Transverse colon (tissue), 4 donors: Measurements from ENCODE around the gene NAV3. TPM values are rescaled to one million over a fixed set of nuclear protein-coding genes. Genes with fewer than 3 reads are reported as not detected.

Experiments
- DNase-seq: peaks from one replicate; pipeline ENCODE4 v3.0.0-alpha.2; 2019
- H3K27ac ChIP-seq, 4 donors: fragments of 200-600 bp; sonication (generic); 2 replicates each; pipeline ENCODE4 v1.5.1; 2016 to 2018; ENCODE audit warnings: inconsistent platforms in 4 of 4
- H3K27me3 ChIP-seq: fragments of 200-600 bp; sonication (generic); 2 replicates; pipeline ENCODE4 v1.5.1; 2017; ENCODE audit warnings: inconsistent platforms
- H3K36me3 ChIP-seq, 4 donors: fragments of 200-600 bp; sonication (generic); 2 replicates each; pipeline ENCODE4 v1.5.1; 2017 to 2019; ENCODE audit warnings: inconsistent platforms in 4 of 4
- H3K4me1 ChIP-seq, 4 donors: fragments of 200-600 bp; sonication (generic); 2 replicates each; pipeline ENCODE4 v1.5.1; 2017 to 2020; ENCODE audit warnings: inconsistent platforms in 4 of 4
- H3K4me3 ChIP-seq, 4 donors: fragments of 200-600 bp; sonication (generic); 1 replicate in 1 of 4; 2 replicates in 3 of 4; pipeline versions ENCODE4 v1.5.1 to v1.6.1; 2017 to 2019; ENCODE audit warnings: inconsistent platforms in 4 of 4
- H3K9me3 ChIP-seq, 2 donors: fragments of 200-600 bp; sonication (generic); 2 replicates each; pipeline ENCODE4 v1.5.1; 2017 to 2019; ENCODE audit warnings: inconsistent platforms in 2 of 2
- EP300 ChIP-seq: sonication (generic); formaldehyde crosslinking; IDR thresholded peaks from one replicate; pipeline ENCODE4 v1.6.1; 2017; ENCODE audit warnings: antibody characterized with exemption, low read depth
- POLR2A ChIP-seq: fragments of 450-650 bp; IDR thresholded peaks from one replicate; pipeline ENCODE4 v1.6.1; 2016; ENCODE audit warnings: antibody characterized with exemption, mild to moderate bottlenecking, moderate library complexity
- POLR2AphosphoS5 ChIP-seq, 3 donors: sonication (generic); formaldehyde crosslinking; IDR thresholded peaks; one replicate each; pipeline ENCODE4 v1.6.1; 2016; ENCODE audit warnings: antibody characterized with exemption in 3 of 3
- WGBS, 2 donors: methylation state at CpG; one replicate each; pipeline ENCODE4 v1.1.5; 2018; ENCODE audit warnings: low coverage in 1 of 2; 5-methylcytosine and 5-hydroxymethylcytosine counted together
- in situ Hi-C, 4 donors: fragments of 200-750 bp; cut with MboI; loops; one replicate each; pipeline versions ENCODE4 v1.15.0 to v1.15.1; 2017; ENCODE audit warnings: low sequenced_read_pairs in 3 of 4, low pct_ligation_motif_present in 1 of 4, low pct_unique_long_range_greater_than_20kb in 1 of 4
- intact Hi-C: fragments of 100-400 bp; cut with DNase I; formaldehyde crosslinking; loops from one replicate; pipeline ENCODE4 v1.15.1; 2023; ENCODE audit warnings: low total_unique reads
- total RNA-seq, 4 donors: library from RNA; depleted of rRNA; stranded (reverse); fragments of >200 nt; gene quantifications; one replicate each; pipeline ENCODE4 v1.1.0, GENCODE V29; 2016
- TF ChIP-seq, protein P1 (sequence below), 5 experiments: fragments of 200-600 bp in 3 of 5; fragments of 450-650 bp in 2 of 5; sonication (generic) in 3 of 5; IDR thresholded peaks; 1 replicate in 2 of 5; 2 replicates in 3 of 5; pipeline ENCODE4 v1.5.1; 2016 to 2017; ENCODE audit warnings: antibody characterized with exemption in 5 of 5, inconsistent platforms in 3 of 5, mild to moderate bottlenecking in 2 of 5, moderate library complexity in 1 of 5

Gene NAV3
- total RNA-seq, 4 donors from 2014 or later = 1.1 to 10.6 (median 3.6) TPM

DNA sequence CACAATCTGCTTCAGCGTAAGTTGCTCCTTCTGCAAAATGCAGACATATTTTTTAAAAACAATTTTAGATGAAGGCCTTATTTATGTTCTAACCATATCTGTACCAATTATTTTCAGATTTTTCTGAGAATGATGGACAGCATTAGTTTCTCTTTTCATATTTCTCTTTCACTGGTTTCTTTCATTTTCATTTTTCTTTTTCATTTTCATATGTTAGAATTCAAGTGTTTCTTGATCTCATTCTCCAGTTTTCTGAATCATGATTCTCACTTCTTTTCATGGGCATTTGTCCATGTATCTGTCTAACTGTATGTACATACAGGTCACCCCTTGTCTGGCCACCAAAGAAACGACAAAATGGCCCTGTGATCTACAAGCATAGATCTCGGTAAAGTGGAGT is 346.6 kb downstream of the NAV3 start:
- Histone ChIP-seq H3K27me3 (no peaks in the 10 kb centered on the region), H3K27ac (no peak overlapping the region), H3K4me1 (no peaks in the 10 kb centered on the region), H3K9me3 (no peaks in the 10 kb centered on the region), H3K36me3 (no peaks in the 10 kb centered on the region), H3K4me3 (no peak overlapping the region)
- in situ Hi-C loops (no loop called here), intact Hi-C loops (no loop called here)
- 88 to 90% methylated on average over 3 of the region's 3 CpGs for WGBS, 2 donors
- TF ChIP-seq, protein P1, sequence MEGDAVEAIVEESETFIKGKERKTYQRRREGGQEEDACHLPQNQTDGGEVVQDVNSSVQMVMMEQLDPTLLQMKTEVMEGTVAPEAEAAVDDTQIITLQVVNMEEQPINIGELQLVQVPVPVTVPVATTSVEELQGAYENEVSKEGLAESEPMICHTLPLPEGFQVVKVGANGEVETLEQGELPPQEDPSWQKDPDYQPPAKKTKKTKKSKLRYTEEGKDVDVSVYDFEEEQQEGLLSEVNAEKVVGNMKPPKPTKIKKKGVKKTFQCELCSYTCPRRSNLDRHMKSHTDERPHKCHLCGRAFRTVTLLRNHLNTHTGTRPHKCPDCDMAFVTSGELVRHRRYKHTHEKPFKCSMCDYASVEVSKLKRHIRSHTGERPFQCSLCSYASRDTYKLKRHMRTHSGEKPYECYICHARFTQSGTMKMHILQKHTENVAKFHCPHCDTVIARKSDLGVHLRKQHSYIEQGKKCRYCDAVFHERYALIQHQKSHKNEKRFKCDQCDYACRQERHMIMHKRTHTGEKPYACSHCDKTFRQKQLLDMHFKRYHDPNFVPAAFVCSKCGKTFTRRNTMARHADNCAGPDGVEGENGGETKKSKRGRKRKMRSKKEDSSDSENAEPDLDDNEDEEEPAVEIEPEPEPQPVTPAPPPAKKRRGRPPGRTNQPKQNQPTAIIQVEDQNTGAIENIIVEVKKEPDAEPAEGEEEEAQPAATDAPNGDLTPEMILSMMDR (IDR thresholded peaks at IDR 0.05) = no peak
- TF ChIP-seq EP300 = no peak
- TF ChIP-seq POLR2AphosphoS5 (IDR thresholded peaks at IDR 0.05) = no peak
- TF ChIP-seq POLR2A = no peak
- DNase-seq = no peak

DNA sequence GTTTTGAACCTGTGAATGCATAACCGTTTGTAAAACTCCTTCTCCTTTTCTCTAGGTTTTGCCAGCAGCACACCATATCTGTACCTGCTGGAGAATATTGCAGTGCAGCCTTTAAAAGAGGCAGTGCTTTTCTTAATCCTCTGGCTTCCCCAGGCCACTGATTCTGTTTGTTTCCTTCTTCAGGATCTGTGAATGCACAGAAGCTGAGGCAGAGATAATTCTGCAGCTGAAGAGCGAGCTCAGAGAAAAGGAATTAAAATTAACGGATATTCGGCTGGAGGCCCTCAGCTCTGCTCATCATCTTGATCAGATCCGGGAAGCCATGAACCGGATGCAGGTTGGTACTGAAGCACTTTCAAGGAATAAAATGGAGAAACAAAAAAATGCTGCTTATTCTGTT is 348.7 kb downstream of the NAV3 start:
- 79 to 80% methylated on average over 6 of the region's 6 CpGs for WGBS, 2 donors
- in situ Hi-C loops = no loop called here
- intact Hi-C loops = no loop called here
- H3K9me3 ChIP-seq = no peaks in the 10 kb centered on the region
- H3K4me3 ChIP-seq = no peak overlapping the region
- no peak overlapping the region for H3K27ac ChIP-seq
- DNase-seq = no peak
- TF ChIP-seq, protein P1 (IDR thresholded peaks at IDR 0.05) = no peak
- TF ChIP-seq EP300 (no peak), POLR2AphosphoS5 (IDR thresholded peaks at IDR 0.05) (no peak), POLR2A (no peak)
- no peaks in the 10 kb centered on the region for H3K27me3 ChIP-seq
- no peaks in the 10 kb centered on the region for H3K36me3 ChIP-seq
- H3K4me1 ChIP-seq = no peaks in the 10 kb centered on the region

DNA sequence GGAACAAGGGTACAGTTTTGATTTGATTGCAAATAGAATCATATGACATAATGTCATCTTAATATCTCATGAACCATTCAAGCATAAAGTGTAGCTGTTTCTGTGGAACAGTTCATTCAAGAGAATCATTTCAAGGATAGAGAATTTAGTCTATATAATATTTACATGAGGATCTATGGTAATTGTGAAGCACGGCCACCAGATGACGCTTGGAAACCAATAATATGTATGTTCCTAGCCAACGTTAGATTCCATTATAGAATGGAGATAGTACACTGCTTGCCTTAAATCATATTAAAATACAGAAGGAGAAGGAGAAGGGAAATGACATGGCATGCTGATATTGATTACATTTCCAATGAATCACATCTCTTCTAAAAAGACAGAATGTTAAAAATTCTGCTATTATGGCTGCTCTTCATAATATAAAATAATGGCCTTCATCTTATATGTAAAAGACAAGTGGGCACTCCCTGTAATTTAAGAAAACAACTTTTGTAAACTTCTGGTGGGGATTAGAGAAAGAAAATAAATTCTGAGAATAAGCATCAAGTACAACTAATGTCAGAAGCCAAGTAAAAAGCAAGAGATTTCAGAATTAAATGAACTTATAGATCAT is 351.0 kb downstream of the NAV3 start:
- Histone ChIP-seq H3K4me1 (no peaks in the 10 kb centered on the region), H3K36me3 (no peaks in the 10 kb centered on the region), H3K4me3 (no peak overlapping the region), H3K27me3 (no peaks in the 10 kb centered on the region), H3K9me3 (no peaks in the 10 kb centered on the region), H3K27ac (no peak overlapping the region)
- in situ Hi-C loops (no loop called here), intact Hi-C loops (no loop called here)
- TF ChIP-seq, protein P1 (IDR thresholded peaks at IDR 0.05) = peak; percentile 26 to 52 (median 45)
- TF ChIP-seq EP300 = no peak
- DNase-seq = peak; percentile 8
- WGBS, 2 donors = 18 to 37% methylated on average over 3 of the region's 3 CpGs

DNA sequence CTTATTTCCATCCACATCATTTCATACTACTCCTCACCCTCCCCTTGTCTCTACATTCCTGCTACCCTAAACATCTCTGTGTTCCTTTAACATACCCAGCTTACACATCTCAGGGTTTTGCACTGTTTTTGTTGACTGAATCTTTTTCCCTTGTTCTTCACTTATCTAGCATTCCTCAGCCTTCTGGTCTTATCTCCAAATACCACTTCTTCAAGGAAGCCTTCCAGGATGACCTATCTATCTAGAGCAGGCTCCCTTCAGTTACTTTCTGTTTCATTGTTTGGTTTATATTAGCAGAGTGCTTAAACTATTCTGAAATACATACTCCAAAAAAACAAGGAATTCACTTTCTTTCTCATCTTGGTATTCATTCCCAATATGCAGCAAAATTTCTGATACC is 353.1 kb downstream of the NAV3 start:
- H3K27ac ChIP-seq = no peak overlapping the region
- no peak overlapping the region for H3K4me3 ChIP-seq
- H3K36me3 ChIP-seq = no peaks in the 10 kb centered on the region
- no peak for DNase-seq
- no peaks in the 10 kb centered on the region for H3K9me3 ChIP-seq
- H3K4me1 ChIP-seq = no peaks in the 10 kb centered on the region
- TF ChIP-seq POLR2AphosphoS5 (IDR thresholded peaks at IDR 0.05) = no peak
- no peak for TF ChIP-seq POLR2A
- no peak for TF ChIP-seq EP300
- TF ChIP-seq, protein P1 (IDR thresholded peaks at IDR 0.05) = no peak
- no peaks in the 10 kb centered on the region for H3K27me3 ChIP-seq
- intact Hi-C loops (no loop called here), in situ Hi-C loops (no loop called here)
